Stomach (tissue), 9 donors: Measurements from ENCODE around the gene NMBR. TPM values are rescaled to one million over a fixed set of nuclear protein-coding genes. Genes with fewer than 3 reads are reported as not detected.
"Not testable (repeated sequence)": the region's sequence is repeated elsewhere in the genome, so short reads cannot be mapped to it uniquely, and the experiment has no call there.

Experiments
- DNase-seq, 2 donors: peaks; one replicate each; pipeline versions ENCODE4 v3.0.0 to v3.0.0-alpha.2; 2013 to 2019
- H3K27ac ChIP-seq, 5 donors: fragments of 200-600 bp in 4 of 5; sonication (generic) in 4 of 5; one replicate each; pipeline ENCODE4 v1.5.1; 2013 to 2019; ENCODE audit warnings: mild to moderate bottlenecking in 1 of 5, moderate library complexity in 1 of 5
- H3K27me3 ChIP-seq, 3 donors: fragments of 200-600 bp; sonication (generic); one replicate each; pipeline ENCODE4 v1.5.1; 2017 to 2019; ENCODE audit warnings: mixed run types in 1 of 3
- H3K36me3 ChIP-seq, 4 donors: fragments of 200-600 bp; sonication (generic); 1 replicate in 3 of 4; 2 replicates in 1 of 4; pipeline ENCODE4 v1.5.1; 2016 to 2019
- H3K4me1 ChIP-seq, 4 donors: fragments of 200-600 bp; sonication (generic); one replicate each; pipeline ENCODE4 v1.5.1; 2016 to 2019
- H3K4me3 ChIP-seq, 4 donors: fragments of 200-600 bp; sonication (generic) in 3 of 4; one replicate each; pipeline ENCODE4 v1.5.1; 2016 to 2019; ENCODE audit warnings: mild to moderate bottlenecking in 1 of 4
- H3K9me3 ChIP-seq, 4 donors: fragments of 200-600 bp; sonication (generic); one replicate each; pipeline ENCODE4 v1.5.1; 2016 to 2019
- CTCF ChIP-seq, 7 experiments: fragments of 450-650 bp in 4 of 7; fragments of 200-600 bp in 3 of 7; sonication (generic) in 3 of 7; IDR thresholded peaks; one replicate each; pipeline ENCODE4 v1.5.1; 2016 to 2019; ENCODE audit warnings: antibody characterized with exemption in 7 of 7, control low read depth in 2 of 7, mild to moderate bottlenecking in 1 of 7
- EP300 ChIP-seq: sonication (generic); formaldehyde crosslinking; IDR thresholded peaks from one replicate; pipeline ENCODE4 v1.6.1; 2017; ENCODE audit warnings: antibody characterized with exemption
- POLR2A ChIP-seq, 4 donors: fragments of 450-650 bp; IDR thresholded peaks; one replicate each; pipeline ENCODE4 v1.6.1; 2016; ENCODE audit warnings: antibody characterized with exemption in 4 of 4, control low read depth in 2 of 4, mild to moderate bottlenecking in 1 of 4, moderate library complexity in 1 of 4
- POLR2AphosphoS5 ChIP-seq, 3 donors: sonication (generic); formaldehyde crosslinking; IDR thresholded peaks; one replicate each; pipeline ENCODE4 v1.6.1; 2016; ENCODE audit warnings: antibody characterized with exemption in 3 of 3
- WGBS, 5 donors: extraction: QIAGEN DNeasy Blood & Tissue Kit in 3 of 5; methylation state at CpG; one replicate each; pipeline versions ENCODE4 v1.1.5 to v1.1.7; 2013 to 2018; 5-methylcytosine and 5-hydroxymethylcytosine counted together
- intact Hi-C: fragments of 100-400 bp; cut with DNase I; formaldehyde crosslinking; loops from one replicate; pipeline ENCODE4 v1.15.1; 2023; ENCODE audit warnings: low total_unique reads
- polyA plus RNA-seq, 3 donors: library from polyadenylated mRNA; stranded (reverse); fragments of 200-250 nt; gene quantifications; one replicate each; pipeline ENCODE4 v1.2.3, GENCODE V29; 2013
- total RNA-seq, 5 donors: library from RNA; depleted of rRNA; stranded (reverse); fragments of >200 nt; gene quantifications; one replicate each; pipeline versions ENCODE4 v1.1.0 to v1.2.3, GENCODE V29; 2014 to 2016
- donor health status: healthy with polysubstance abuse.
- donor health status: Bipolar disorder and iron deficiency.
- donor health status: healthy.

The NMBR gene
- total and polyA plus RNA-seq, 8 donors = 0.73 TPM; not detected in 7

GRCh38 chr6:142155091-142155490 is 8.2 kb upstream of the NMBR start:
- Histone ChIP-seq H3K36me3 (peaks cover 0 to 3% (median 2%) of the 10 kb centered on the region in 4 donors), H3K27me3 (no peaks in the 10 kb centered on the region), H3K27ac (no peak overlapping the region), H3K4me3 (no peak overlapping the region), H3K4me1 (peaks cover 0 to 39% (median 17%) of the 10 kb centered on the region in 4 donors), H3K9me3 (no peaks in the 10 kb centered on the region)
- 63 to 86% (median 72%) methylated on average over 3 of the region's 3 CpGs for WGBS, 5 donors
- TF ChIP-seq POLR2AphosphoS5 (IDR thresholded peaks at IDR 0.05) (no peak), CTCF (IDR thresholded peaks at IDR 0.05) (no peak), EP300 (no peak), POLR2A (IDR thresholded peaks at IDR 0.05) (no peak)
- intact Hi-C loops = loop anchor here (10.0 kb wide), 1 partner anchor 50 kb away; no protein-coding TSS in a partner anchor
- DNase-seq = no peak

- 76 to 88% (median 83%) methylated on average over 1 of the region's 1 CpG for WGBS, 5 donors
- DNase-seq = no peak
- no peak overlapping the region for H3K27ac ChIP-seq
- H3K4me3 ChIP-seq = no peak overlapping the region
- H3K9me3 ChIP-seq = no peaks in the 10 kb centered on the region
- no peak for TF ChIP-seq EP300
- H3K4me1 ChIP-seq = peaks cover 0 to 47% (median 20%) of the 10 kb centered on the region in 4 donors
- intact Hi-C loops = loop anchor here (10.0 kb wide), 1 partner anchor 50 kb away; no protein-coding TSS in a partner anchor
- H3K36me3 ChIP-seq = peaks cover 0 to 3% (median 2%) of the 10 kb centered on the region in 4 donors
- no peaks in the 10 kb centered on the region for H3K27me3 ChIP-seq
These were observed 7.4 kb upstream of the NMBR start for GRCh38 chr6:142154336-142154735.

GRCh38 chr6:142153196-142153595 is 6.3 kb upstream of the NMBR start:
- Histone ChIP-seq H3K4me3 (no peak overlapping the region), H3K27ac (no peak overlapping the region), H3K9me3 (no peaks in the 10 kb centered on the region), H3K27me3 (no peaks in the 10 kb centered on the region), H3K36me3 (peaks cover 0 to 3% (median 0%) of the 10 kb centered on the region in 4 donors), H3K4me1 (peaks cover 8 to 58% (median 30%) of the 10 kb centered on the region in 4 donors)
- intact Hi-C loops = loop anchor here (10.0 kb wide), 1 partner anchor 52 kb away; no protein-coding TSS in a partner anchor
- WGBS, 5 donors = 27 to 58% (median 42%) methylated on average over 2 of the region's 2 CpGs
- TF ChIP-seq CTCF (IDR thresholded peaks at IDR 0.05) = no peak
- TF ChIP-seq POLR2A (IDR thresholded peaks at IDR 0.05) = no peak
- TF ChIP-seq EP300 = no peak
- TF ChIP-seq POLR2AphosphoS5 (IDR thresholded peaks at IDR 0.05) = no peak
- no peak for DNase-seq

GRCh38 chr6:142152746-142153145 is 5.8 kb upstream of the NMBR start:
- Histone ChIP-seq H3K36me3 (peaks cover 0 to 3% (median 0%) of the 10 kb centered on the region in 4 donors), H3K4me1 (peaks cover 13 to 63% (median 34%) of the 10 kb centered on the region in 4 donors), H3K27ac (no peak overlapping the region), H3K9me3 (no peaks in the 10 kb centered on the region), H3K27me3 (no peaks in the 10 kb centered on the region), H3K4me3 (no peak overlapping the region)
- no peak for DNase-seq
- TF ChIP-seq EP300 (no peak), CTCF (IDR thresholded peaks at IDR 0.05) (no peak), POLR2AphosphoS5 (IDR thresholded peaks at IDR 0.05) (no peak), POLR2A (IDR thresholded peaks at IDR 0.05) (no peak)
- intact Hi-C loops = loop anchor here (10.0 kb wide), 1 partner anchor 52 kb away; no protein-coding TSS in a partner anchor

GRCh38 chr6:142141531-142141930 is 5.4 kb downstream of the NMBR start:
- WGBS, 5 donors = 86 to 91% (median 90%) methylated on average over 13 of the region's 13 CpGs
- DNase-seq, intact Hi-C loops, H3K27ac ChIP-seq, H3K4me3 ChIP-seq, H3K4me1 ChIP-seq, H3K9me3 ChIP-seq, H3K36me3 ChIP-seq, H3K27me3 ChIP-seq: not testable (repeated sequence)
